ENCODE data around the gene TPRG1.

The TPRG1 gene

DNA sequence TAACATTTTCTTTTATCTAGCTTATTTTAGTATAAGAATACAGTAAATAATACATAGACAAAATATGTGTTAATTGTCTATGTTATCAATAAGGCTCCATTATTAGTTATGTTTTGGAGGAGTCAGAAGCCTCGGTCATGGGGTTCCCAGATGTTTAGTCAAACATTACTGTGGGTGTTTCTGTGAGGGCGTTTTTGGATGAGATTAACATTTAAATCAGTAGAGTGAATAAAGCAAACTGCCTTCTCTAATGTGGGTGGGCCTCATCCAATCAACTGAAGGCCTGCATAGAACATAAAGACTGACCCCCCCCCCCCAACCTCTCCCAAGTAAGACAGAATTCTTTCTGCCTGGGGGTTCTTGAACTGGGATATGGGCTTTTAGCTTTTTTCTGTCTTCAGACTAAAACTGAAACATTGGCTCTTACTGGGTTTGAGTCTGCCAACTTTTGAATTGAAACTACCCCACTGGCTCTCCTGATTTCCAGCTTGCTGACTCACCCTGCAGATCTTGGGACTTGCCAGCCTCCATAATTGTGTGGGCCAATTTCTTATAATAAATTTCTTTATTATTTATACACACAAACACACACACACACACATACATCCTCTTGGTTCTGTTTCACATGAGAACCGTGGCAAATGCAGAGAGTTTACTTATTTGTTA lies 192.0 kb downstream of the TPRG1 start:
- DNase-seq, result no peak

DNA sequence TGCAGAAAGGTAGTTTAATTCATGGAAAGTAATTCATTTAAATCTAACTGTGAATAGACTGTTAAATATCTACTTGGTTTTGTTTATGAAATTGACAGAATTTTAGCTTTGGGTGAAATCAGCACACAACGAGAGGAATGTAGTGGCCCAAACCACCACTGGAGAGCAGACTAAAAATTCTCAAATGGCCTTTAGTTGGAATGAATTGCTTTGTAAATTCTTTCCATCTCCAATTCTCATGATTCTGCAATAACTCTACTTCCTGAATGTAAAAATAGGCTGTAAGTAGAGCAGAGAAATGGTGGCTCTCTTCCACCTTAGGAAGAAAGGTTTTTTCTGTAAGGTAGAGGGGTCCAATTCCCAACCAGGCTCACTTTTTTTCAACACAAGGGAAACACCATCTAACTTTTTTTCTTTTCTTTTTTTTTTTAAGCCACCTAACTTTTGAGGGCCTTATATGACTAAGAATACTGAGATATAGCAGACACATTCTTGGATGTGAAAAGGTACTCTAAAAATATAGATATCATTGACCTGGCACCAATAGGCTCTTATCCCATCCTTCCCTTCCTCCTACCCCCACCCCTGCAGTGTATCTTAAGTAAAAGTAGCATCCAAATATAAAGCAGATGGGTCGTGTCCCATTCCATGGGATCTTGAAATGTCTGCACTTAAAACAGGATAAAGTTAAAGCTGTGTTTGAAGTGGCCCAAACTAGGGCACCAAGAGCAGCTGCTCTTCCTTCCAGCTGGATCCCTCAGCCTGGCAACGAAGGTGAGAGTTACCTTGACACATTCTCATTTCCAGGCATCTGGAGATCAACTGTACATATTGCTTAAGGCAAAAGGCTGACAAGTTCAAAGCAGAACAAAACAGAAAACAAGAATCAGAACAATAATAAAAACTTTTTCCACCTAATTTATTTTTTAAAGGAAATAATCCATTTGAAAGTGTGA lies 194.1 kb downstream of the TPRG1 start:
- no peak for DNase-seq

GRCh38 chr3:189368384-189368783 lies 196.6 kb downstream of the TPRG1 start:
- no peak for DNase-seq

- DNase-seq, result no peak
Observed at GRCh38 chr3:189369636-189370035, 197.9 kb downstream of the TPRG1 start.

- no peak for DNase-seq
Observed at GRCh38 chr3:189372243-189372642, 200.5 kb downstream of the TPRG1 start.
